ENCODE results near the gene BCL7A.
A peak's percentile ranks its signal among the peaks of the same experiment; 100 is the strongest.

Gene BCL7A

DNA sequence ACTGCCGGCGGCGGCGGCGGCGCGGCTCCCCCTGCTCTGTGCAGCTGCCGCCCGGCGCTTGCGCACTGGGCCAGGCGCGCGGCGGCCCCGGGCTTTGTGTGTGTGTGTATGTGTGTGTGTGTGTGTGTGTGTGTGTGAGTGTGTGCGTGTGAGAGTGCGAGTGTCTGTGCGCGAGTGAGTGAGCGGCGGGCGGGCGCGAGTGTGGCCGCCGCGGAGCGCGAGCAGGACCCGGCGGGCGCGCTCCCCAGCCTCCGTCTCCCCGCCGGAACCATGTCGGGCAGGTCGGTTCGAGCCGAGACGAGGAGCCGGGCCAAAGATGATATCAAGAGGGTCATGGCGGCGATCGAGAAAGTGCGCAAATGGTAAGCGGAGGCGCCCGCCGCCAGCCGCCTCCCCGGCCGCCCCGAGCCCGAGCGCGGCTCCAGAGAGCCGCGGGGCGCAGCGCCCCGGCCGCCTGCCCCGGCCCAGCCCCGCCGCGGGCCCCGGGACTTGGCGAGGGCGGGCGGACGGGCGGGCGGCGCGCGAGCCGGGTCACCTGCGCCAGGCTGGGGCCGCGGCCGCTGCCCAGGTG is at the start of gene BCL7A:
TSS of gene BCL7A (plus strand) at position 63 of the 571 bp plus-strand sequence. CDS start at position 271, 208 bp downstream.
- no peaks in the 10 kb centered on the region for H3K36me3 ChIP-seq (ENCODE audit: control insufficient read depth in 1 of 2, insufficient read depth in 2 of 2, low read length in 2 of 2)
- H3K9ac ChIP-seq (ENCODE audit: low read depth in 1 of 2, low read length in 2 of 2): peak within 1 kb of the TSS; percentile 64 to 68
- H3K4me3 ChIP-seq (ENCODE audit: low read depth in 1 of 2, low read length in 2 of 2): peak within 1 kb of the TSS; percentile 67 to 69
- H3K9me3 ChIP-seq (ENCODE audit: control insufficient read depth in 1 of 2, low read length in 2 of 2): peaks cover 0 to 3% of the 10 kb centered on the region in 2 donors
- peaks cover 6 to 17% of the 10 kb centered on the region in 2 donors for H3K4me1 ChIP-seq (ENCODE audit: control insufficient read depth in 1 of 2, insufficient read depth in 2 of 2, low read length in 2 of 2)
- H3K27me3 ChIP-seq (ENCODE audit: control insufficient read depth in 1 of 2, insufficient read depth in 2 of 2, low read length in 2 of 2): no peaks in the 10 kb centered on the region
- H3K27ac ChIP-seq (ENCODE audit: low read depth, low read length): no peak within 1 kb of the TSS

DNA sequence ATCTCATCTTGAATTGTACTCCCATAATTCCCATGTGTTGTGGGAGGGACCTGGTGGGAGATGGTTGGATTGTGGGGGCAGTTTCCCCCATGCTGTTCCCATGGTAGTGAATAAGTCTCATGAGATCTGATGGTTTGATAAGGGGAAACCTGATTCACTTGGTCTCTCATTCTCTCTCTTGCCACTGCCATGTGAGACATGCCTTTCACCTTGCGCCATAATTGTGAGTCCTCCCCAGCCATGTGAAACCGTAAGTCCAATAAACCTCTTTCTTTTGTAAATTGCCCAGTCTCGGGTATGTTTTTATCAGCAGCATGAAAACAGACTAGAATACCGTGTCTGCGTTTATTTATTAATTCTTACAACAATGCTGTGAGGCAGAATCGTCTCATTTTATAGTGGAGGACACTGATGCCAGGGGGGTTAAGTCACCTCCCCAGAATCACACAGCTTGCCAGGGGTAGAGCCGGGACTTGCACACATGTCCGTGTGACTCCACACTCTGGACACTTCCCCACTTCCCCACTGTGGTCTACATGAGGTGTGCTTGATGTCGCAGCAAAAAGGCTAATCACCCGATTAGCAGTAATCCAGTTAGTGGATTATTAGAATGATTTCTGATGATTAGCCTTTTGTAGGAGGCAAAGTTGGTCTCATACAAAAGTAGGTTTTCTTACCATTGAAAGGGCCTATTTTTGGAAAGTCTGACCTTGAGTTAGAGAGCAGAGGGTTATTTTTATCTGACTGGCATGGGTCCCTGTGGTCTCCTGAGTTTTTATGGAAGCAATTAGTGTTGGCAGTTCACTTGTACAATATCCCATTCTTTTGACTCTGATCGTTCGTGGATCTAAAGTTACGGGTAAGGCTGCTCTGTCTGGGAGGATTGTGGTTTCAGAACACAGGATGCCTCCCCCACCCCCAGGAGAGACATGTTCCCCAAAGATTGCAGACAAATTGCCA is 47.4 kb upstream of the BCL7A start:
- Histone ChIP-seq H3K36me3 (ENCODE audit: control insufficient read depth in 1 of 2, insufficient read depth in 2 of 2, low read length in 2 of 2) (no peaks in the 10 kb centered on the region), H3K9me3 (ENCODE audit: control insufficient read depth in 1 of 2, low read length in 2 of 2) (peaks cover 0 to 3% of the 10 kb centered on the region in 2 donors), H3K27me3 (ENCODE audit: control insufficient read depth in 1 of 2, insufficient read depth in 2 of 2, low read length in 2 of 2) (no peaks in the 10 kb centered on the region), H3K4me1 (ENCODE audit: control insufficient read depth in 1 of 2, insufficient read depth in 2 of 2, low read length in 2 of 2) (no peaks in the 10 kb centered on the region), H3K9ac (ENCODE audit: low read depth in 1 of 2, low read length in 2 of 2) (no peak overlapping the region), H3K27ac (ENCODE audit: low read depth, low read length) (no peak overlapping the region), H3K4me3 (ENCODE audit: low read depth in 1 of 2, low read length in 2 of 2) (no peak overlapping the region)

DNA sequence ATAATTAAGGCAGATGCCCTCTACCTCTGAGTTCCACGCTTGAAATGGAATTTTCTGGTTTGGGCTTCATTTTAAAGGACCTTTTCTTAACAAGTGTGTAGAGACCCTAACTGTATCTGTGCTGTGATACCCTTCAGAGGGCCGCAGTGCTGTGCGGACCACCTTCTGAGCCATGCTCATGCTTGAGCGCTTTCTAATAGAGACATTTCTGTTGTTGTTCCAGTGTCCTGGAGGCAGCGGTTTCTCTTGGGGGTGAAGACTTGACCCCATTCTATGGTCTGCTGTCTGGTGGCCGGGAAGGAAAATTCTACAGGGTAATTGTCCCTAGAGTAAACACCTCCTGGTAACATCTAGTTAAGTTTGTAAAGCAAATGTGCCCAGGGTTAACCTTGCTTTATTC is 46.7 kb upstream of the BCL7A start:
- Histone ChIP-seq H3K36me3 (ENCODE audit: control insufficient read depth in 1 of 2, insufficient read depth in 2 of 2, low read length in 2 of 2) (no peaks in the 10 kb centered on the region), H3K4me3 (ENCODE audit: low read depth in 1 of 2, low read length in 2 of 2) (no peak overlapping the region), H3K4me1 (ENCODE audit: control insufficient read depth in 1 of 2, insufficient read depth in 2 of 2, low read length in 2 of 2) (no peaks in the 10 kb centered on the region), H3K27me3 (ENCODE audit: control insufficient read depth in 1 of 2, insufficient read depth in 2 of 2, low read length in 2 of 2) (no peaks in the 10 kb centered on the region), H3K9me3 (ENCODE audit: control insufficient read depth in 1 of 2, low read length in 2 of 2) (peaks cover 0 to 3% of the 10 kb centered on the region in 2 donors), H3K27ac (ENCODE audit: low read depth, low read length) (no peak overlapping the region), H3K9ac (ENCODE audit: low read depth in 1 of 2, low read length in 2 of 2) (no peak overlapping the region)

DNA sequence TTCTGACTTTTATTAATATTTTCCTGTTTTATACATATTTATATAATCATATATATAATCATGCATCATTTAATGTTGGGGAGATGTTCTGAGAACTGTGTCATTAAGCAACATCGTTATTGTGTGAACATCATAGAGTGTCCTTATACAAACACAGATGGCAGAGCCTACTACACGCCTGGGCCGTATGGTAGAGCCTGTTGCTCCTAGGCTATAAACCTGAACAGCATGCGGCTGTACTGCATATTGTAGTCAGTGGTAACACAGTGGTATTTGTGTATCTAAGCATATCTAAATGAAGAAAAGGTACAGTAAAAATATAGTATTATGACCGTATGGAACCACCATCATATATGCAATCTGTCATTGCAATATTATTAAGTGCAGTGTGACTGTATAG is 44.7 kb upstream of the BCL7A start:
- Histone ChIP-seq H3K27me3 (ENCODE audit: control insufficient read depth in 1 of 2, insufficient read depth in 2 of 2, low read length in 2 of 2) (no peaks in the 10 kb centered on the region), H3K4me3 (ENCODE audit: low read depth in 1 of 2, low read length in 2 of 2) (no peak overlapping the region), H3K9ac (ENCODE audit: low read depth in 1 of 2, low read length in 2 of 2) (no peak overlapping the region)

DNA sequence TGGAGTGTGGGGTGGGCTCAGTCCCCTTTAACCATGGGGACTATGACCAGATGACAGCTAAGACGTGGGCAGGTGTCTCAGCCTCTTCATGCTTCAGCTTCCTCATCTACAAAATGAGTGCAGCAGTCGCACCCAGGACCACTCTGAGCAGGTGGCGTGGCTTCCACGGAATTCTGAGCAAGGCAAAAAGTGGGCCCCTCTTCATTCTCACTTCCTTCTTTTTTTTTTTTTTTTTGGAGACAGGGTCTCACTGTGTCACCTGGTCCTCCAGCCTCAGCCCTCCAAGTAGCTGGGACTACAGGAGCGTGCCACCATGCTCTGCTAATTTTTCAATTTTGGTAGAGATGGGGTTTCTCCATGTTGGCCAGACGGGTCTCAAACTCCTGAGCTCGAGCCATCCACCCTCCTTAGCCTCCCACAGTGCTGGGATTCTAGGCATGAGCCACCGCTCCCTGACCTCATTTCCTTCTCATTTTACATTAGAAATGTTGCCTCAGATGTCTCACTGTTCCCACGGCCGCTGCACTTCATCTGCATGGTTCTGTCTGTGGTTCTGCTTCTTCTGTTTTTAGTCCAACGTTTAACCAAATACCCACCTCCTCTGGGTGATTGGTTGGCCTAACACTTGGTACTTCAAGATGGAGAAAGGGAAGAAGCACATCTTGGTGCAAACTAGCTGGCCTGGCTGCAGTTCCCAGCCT is 41.3 kb upstream of the BCL7A start:
- Histone ChIP-seq H3K36me3 (ENCODE audit: control insufficient read depth in 1 of 2, insufficient read depth in 2 of 2, low read length in 2 of 2) (no peaks in the 10 kb centered on the region), H3K27me3 (ENCODE audit: control insufficient read depth in 1 of 2, insufficient read depth in 2 of 2, low read length in 2 of 2) (no peaks in the 10 kb centered on the region), H3K9me3 (ENCODE audit: control insufficient read depth in 1 of 2, low read length in 2 of 2) (no peaks in the 10 kb centered on the region), H3K4me3 (ENCODE audit: low read depth in 1 of 2, low read length in 2 of 2) (no peak overlapping the region), H3K4me1 (ENCODE audit: control insufficient read depth in 1 of 2, insufficient read depth in 2 of 2, low read length in 2 of 2) (no peaks in the 10 kb centered on the region), H3K27ac (ENCODE audit: low read depth, low read length) (no peak overlapping the region), H3K9ac (ENCODE audit: low read depth in 1 of 2, low read length in 2 of 2) (no peak overlapping the region)

More for the DNA sequence above, 44.7 kb upstream of the BCL7A start:
- Histone ChIP-seq H3K27ac (ENCODE audit: low read depth, low read length) (no peak overlapping the region), H3K9me3 (ENCODE audit: control insufficient read depth in 1 of 2, low read length in 2 of 2) (peaks cover 0 to 3% of the 10 kb centered on the region in 2 donors), H3K4me1 (ENCODE audit: control insufficient read depth in 1 of 2, insufficient read depth in 2 of 2, low read length in 2 of 2) (no peaks in the 10 kb centered on the region), H3K36me3 (ENCODE audit: control insufficient read depth in 1 of 2, insufficient read depth in 2 of 2, low read length in 2 of 2) (no peaks in the 10 kb centered on the region)

DNA sequence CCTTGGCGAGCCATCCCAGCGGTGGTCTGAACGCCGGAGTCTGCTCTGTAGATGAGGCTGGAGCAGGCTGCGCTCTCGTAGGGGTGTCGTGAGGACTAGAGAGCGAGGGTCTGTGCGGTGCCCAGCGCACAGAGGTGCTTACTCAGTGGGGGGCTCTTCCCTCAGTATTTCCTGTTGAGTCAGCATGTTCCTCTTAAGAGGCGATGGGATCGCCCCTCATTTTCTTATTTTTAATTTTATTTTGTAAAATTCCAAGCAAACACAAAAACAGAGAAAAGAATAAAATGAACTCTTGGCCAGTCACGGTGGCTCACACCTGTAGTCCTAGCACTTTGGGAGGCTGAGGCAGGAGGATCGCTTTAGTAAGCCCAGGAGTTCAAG is 40.8 kb upstream of the BCL7A start:
- Histone ChIP-seq H3K36me3 (ENCODE audit: control insufficient read depth in 1 of 2, insufficient read depth in 2 of 2, low read length in 2 of 2) (no peaks in the 10 kb centered on the region), H3K27me3 (ENCODE audit: control insufficient read depth in 1 of 2, insufficient read depth in 2 of 2, low read length in 2 of 2) (no peaks in the 10 kb centered on the region), H3K9me3 (ENCODE audit: control insufficient read depth in 1 of 2, low read length in 2 of 2) (no peaks in the 10 kb centered on the region), H3K27ac (ENCODE audit: low read depth, low read length) (no peak overlapping the region), H3K4me3 (ENCODE audit: low read depth in 1 of 2, low read length in 2 of 2) (no peak overlapping the region), H3K4me1 (ENCODE audit: control insufficient read depth in 1 of 2, insufficient read depth in 2 of 2, low read length in 2 of 2) (no peaks in the 10 kb centered on the region), H3K9ac (ENCODE audit: low read depth in 1 of 2, low read length in 2 of 2) (no peak overlapping the region)

DNA sequence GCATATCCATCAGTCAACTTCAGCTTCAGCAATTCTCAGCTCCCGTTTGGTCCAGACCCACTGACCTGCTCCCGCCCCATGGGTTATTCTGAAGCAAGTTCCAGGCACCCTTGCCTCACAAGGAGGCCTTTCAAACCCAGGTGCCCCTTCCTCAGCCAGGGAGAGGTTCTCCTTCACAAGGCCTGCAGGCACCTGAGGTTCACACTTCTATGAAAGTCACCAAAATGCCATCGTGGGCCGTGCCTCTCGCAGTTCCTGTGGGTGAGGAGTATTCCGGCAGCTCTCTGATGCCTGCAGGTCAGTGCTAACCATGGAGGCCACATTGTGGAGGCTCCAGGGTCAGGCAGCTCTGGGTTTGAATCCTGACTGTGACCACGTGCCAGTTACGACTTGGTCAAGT is 40.2 kb upstream of the BCL7A start:
- Histone ChIP-seq H3K9ac (ENCODE audit: low read depth in 1 of 2, low read length in 2 of 2) (no peak overlapping the region), H3K36me3 (ENCODE audit: control insufficient read depth in 1 of 2, insufficient read depth in 2 of 2, low read length in 2 of 2) (no peaks in the 10 kb centered on the region), H3K9me3 (ENCODE audit: control insufficient read depth in 1 of 2, low read length in 2 of 2) (no peaks in the 10 kb centered on the region), H3K27me3 (ENCODE audit: control insufficient read depth in 1 of 2, insufficient read depth in 2 of 2, low read length in 2 of 2) (no peaks in the 10 kb centered on the region), H3K4me1 (ENCODE audit: control insufficient read depth in 1 of 2, insufficient read depth in 2 of 2, low read length in 2 of 2) (no peaks in the 10 kb centered on the region), H3K4me3 (ENCODE audit: low read depth in 1 of 2, low read length in 2 of 2) (no peak overlapping the region), H3K27ac (ENCODE audit: low read depth, low read length) (no peak overlapping the region)

DNA sequence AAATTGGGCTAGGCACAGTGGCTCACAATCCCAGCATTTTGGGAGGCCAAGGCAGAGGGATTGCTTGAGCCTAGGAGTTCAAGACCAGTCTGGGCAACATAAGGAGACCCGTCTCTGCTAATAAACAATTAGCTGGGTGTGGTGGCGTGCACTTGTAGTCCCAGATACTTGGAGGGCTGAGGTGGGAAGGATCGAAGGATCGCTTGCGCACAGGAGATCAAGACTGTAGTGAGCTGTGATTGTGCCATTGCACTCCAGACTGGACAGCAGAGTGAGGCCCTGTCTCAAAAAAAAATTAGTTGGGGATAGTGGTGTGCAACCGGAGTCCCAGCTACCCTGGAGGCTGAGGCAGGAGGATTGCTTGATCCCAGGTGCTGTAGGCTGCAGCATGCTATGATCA is 38.7 kb upstream of the BCL7A start:
- Histone ChIP-seq H3K4me1 (ENCODE audit: control insufficient read depth in 1 of 2, insufficient read depth in 2 of 2, low read length in 2 of 2) (no peaks in the 10 kb centered on the region), H3K9me3 (ENCODE audit: control insufficient read depth in 1 of 2, low read length in 2 of 2) (no peaks in the 10 kb centered on the region), H3K4me3 (ENCODE audit: low read depth in 1 of 2, low read length in 2 of 2) (no peak overlapping the region), H3K27me3 (ENCODE audit: control insufficient read depth in 1 of 2, insufficient read depth in 2 of 2, low read length in 2 of 2) (no peaks in the 10 kb centered on the region), H3K9ac (ENCODE audit: low read depth in 1 of 2, low read length in 2 of 2) (no peak overlapping the region), H3K27ac (ENCODE audit: low read depth, low read length) (no peak overlapping the region), H3K36me3 (ENCODE audit: control insufficient read depth in 1 of 2, insufficient read depth in 2 of 2, low read length in 2 of 2) (no peaks in the 10 kb centered on the region)

DNA sequence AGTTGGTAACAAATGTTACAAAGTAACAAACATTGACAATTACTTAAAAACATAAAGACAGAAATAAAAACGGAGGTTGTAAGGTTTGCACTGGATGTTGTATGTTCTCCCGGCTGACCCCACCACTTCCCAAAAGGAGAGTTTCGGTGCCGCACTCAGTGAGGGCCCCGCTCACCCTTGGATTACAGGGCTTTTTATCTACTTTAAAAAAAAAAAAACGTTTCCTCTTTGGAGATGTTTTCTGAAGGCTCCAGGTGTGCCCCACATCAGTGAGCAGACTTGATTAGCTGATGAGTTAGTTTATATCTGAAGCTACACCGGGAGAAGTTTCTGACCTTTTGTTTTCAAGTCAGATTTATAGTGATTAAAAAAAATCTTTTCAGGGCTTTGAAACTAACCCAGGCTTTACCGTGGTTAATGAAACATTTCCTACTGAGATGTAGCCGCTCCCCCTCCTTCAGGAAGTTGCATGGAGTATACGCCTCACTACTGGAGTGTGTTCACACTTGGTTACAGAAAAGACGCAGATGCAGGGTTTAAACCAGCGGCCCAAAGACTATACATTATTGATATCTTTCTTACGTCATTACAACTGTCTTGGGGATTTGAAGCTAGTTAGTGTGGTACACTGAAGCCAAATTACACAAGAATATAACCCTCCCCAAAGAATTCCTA is 38.0 kb upstream of the BCL7A start:
- Histone ChIP-seq H3K27ac (ENCODE audit: low read depth, low read length) (no peak overlapping the region), H3K4me1 (ENCODE audit: control insufficient read depth in 1 of 2, insufficient read depth in 2 of 2, low read length in 2 of 2) (no peaks in the 10 kb centered on the region), H3K4me3 (ENCODE audit: low read depth in 1 of 2, low read length in 2 of 2) (no peak overlapping the region), H3K9me3 (ENCODE audit: control insufficient read depth in 1 of 2, low read length in 2 of 2) (no peaks in the 10 kb centered on the region), H3K36me3 (ENCODE audit: control insufficient read depth in 1 of 2, insufficient read depth in 2 of 2, low read length in 2 of 2) (no peaks in the 10 kb centered on the region), H3K27me3 (ENCODE audit: control insufficient read depth in 1 of 2, insufficient read depth in 2 of 2, low read length in 2 of 2) (no peaks in the 10 kb centered on the region), H3K9ac (ENCODE audit: low read depth in 1 of 2, low read length in 2 of 2) (no peak overlapping the region)

Data from duodenal mucosa (tissue), 2 donors.